ENCODE measurements around the gene FRZB. TPM values are rescaled to one million over a fixed set of nuclear protein-coding genes. Genes with fewer than 3 reads are reported as not detected.

FRZB gene
- total and polyA plus RNA-seq, 9 of the 15 experiments (the other 6 are each of a cell fraction or from before 2014, with no cell fraction given): 0.01 to 0.05 (median 0.03) TPM; not detected in 6

DNA sequence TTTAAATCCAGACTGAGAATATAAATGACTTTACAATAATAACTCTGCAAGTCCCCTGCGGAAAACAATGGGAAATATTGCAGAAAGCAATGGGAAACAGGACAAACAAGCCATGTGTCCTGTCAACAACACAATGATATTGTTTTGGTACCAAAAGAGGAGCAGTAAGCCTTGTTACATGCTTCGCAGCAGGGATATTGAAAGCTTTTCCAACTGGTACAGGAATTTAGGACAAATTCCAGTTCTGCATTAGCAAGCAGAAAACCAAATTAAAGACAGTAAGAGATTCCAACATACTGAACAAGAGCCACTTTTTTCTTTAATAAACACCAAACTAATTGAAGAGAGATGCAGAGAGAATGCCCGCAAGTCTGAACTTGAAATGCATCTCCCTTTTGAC is 30.0 kb downstream of the FRZB start (continued):
- TF ChIP-seq ZNF79 (CRISPR knock-in tag; IDR thresholded peaks at IDR 0.05; ENCODE audit: low read depth) (no peak), FOXM1 (IDR thresholded peaks at IDR 0.05; ENCODE audit: low read depth) (no peak), FOXM1 (CRISPR knock-in tag; IDR thresholded peaks at IDR 0.05; ENCODE audit: low read depth) (no peak), CREB3L1 (IDR thresholded peaks at IDR 0.05; ENCODE audit: borderline replicate concordance, low read depth) (no peak)

- no peak for DNase-seq (ENCODE audit: extremely low read depth in 1 of 4, low spot score in 3 of 4)
- no peak for FAIRE-seq
- ChIA-PET CTCF (ENCODE audit: low intra/inter-chr PET ratio) (no interaction called here), POLR2A (interaction anchor here (1.0 to 1.5 kb wide), 2 partner anchors 8 to 15 kb away, joined by 3 read pairs; no protein-coding TSS in a partner anchor)
- in situ Hi-C loops (cut with MboI) (no loop called here), intact Hi-C loops (cut with micrococcal nuclease) (no loop called here)
- no peak overlapping the region for H3K4me3 ChIP-seq
- no peak for ATAC-seq
- H3K9ac ChIP-seq (ENCODE audit: insufficient read depth in 1 of 2, low read depth in 2 of 2, low read length in 2 of 2): no peak overlapping the region
- no peaks in the 10 kb centered on the region for H3K79me2 ChIP-seq (ENCODE audit: control insufficient read depth, insufficient read depth, low read length)
- WGBS (ENCODE audit: insufficient coverage, low coverage, missing lambda C conversion rate): 0% methylated on average over 1 of the region's 1 CpG
- H3K4me2 ChIP-seq (ENCODE audit: insufficient read depth, low read length): no peak overlapping the region
- TF ChIP-seq GATAD2A (IDR thresholded peaks at IDR 0.05): no peak
- no peak for TF ChIP-seq RBM15 (IDR thresholded peaks at IDR 0.05; ENCODE audit: insufficient read depth, low read length)
- no peak for TF ChIP-seq ZNF57 (CRISPR knock-in tag; IDR thresholded peaks at IDR 0.05)
- no peak for TF ChIP-seq RBM14 (IDR thresholded peaks at IDR 0.05; ENCODE audit: borderline replicate concordance, insufficient read depth, low read depth, low read length)
- TF ChIP-seq CBX5 (IDR thresholded peaks at IDR 0.05; ENCODE audit: borderline replicate concordance, low read depth): no peak
- no peak for TF ChIP-seq ZNF583 (CRISPR knock-in tag; IDR thresholded peaks at IDR 0.05)
- no peak for TF ChIP-seq ZNF717 (CRISPR knock-in tag; IDR thresholded peaks at IDR 0.05)
- TF ChIP-seq ZBED1 (IDR thresholded peaks at IDR 0.05): no peak
- no peak for TF ChIP-seq E2F3 (CRISPR knock-in tag; IDR thresholded peaks at IDR 0.05)
- no peaks in the 10 kb centered on the region for H3K9me1 ChIP-seq (ENCODE audit: control insufficient read depth, insufficient read depth, low read length)
- no peaks in the 10 kb centered on the region for H3K9me3 ChIP-seq (replicated peaks; ENCODE audit: control insufficient read depth, insufficient read depth, low read depth, low read length)
- H2AFZ ChIP-seq (ENCODE audit: low read depth, low read length): no peak overlapping the region
- H3K36me3 ChIP-seq (ENCODE audit: control insufficient read depth, insufficient read depth, low read length): no peaks in the 10 kb centered on the region
- no peak overlapping the region for H3K27ac ChIP-seq (ENCODE audit: extremely low read depth, low read depth, low read length)
- no peaks in the 10 kb centered on the region for H4K20me1 ChIP-seq (replicated peaks; ENCODE audit: control insufficient read depth, insufficient read depth, low read length)
- H3K4me1 ChIP-seq (replicated peaks in 1 of 2; ENCODE audit: control insufficient read depth in 2 of 2, insufficient read depth in 2 of 2, low read length in 2 of 2): no peaks in the 10 kb centered on the region
- H3K27me3 ChIP-seq (ENCODE audit: control insufficient read depth in 2 of 2, insufficient read depth in 2 of 2, low read length in 2 of 2): peaks cover 10 to 14% of the 10 kb centered on the region in 2 experiments; a peak in 4 of 5 replicates
- BruUV-seq (replicated peaks): no TSS peak
Measured at GRCh38 chr2:182834293-182834692, 32.1 kb downstream of the FRZB start.

Measured in K562 (cell line).